SK-N-SH (cell line): Measurements from ENCODE around the gene GALNT18.

Source experiments
- ELF1 ChIP-seq: IDR thresholded peaks from 2 replicates; pipeline ENCODE4 v1.4.0; 2012
- GABPA ChIP-seq: IDR thresholded peaks from 2 replicates; pipeline ENCODE4 v1.4.0; 2012; ENCODE audit warnings: low read depth, mild to moderate bottlenecking
- REST ChIP-seq: IDR thresholded peaks from 2 replicates; pipeline ENCODE4 v1.6.1; 2012; ENCODE audit warnings: mild to moderate bottlenecking, low read depth, low read length, moderate library complexity
- RFX5 ChIP-seq: IDR thresholded peaks from 2 replicates; pipeline ENCODE4 v1.6.1; 2012; ENCODE audit warnings: mild to moderate bottlenecking, improper control_type of control experiment, low read length
- USF2 ChIP-seq: fragments of 150-350 bp; IDR thresholded peaks from 2 replicates; pipeline ENCODE4 v1.6.1; 2017; ENCODE audit warnings: antibody characterized with exemption, low read length, low read depth, borderline replicate concordance
- YY1 ChIP-seq: IDR thresholded peaks from 2 replicates; pipeline ENCODE4 v1.4.0; 2012; ENCODE audit warnings: low read depth, mild to moderate bottlenecking

GRCh38 chr11:11281626-11282025 is 340.2 kb downstream of the GALNT18 start:
- TF ChIP-seq REST (no peak), YY1 (no peak), GABPA (no peak), ELF1 (no peak), USF2 (no peak), RFX5 (no peak)
